Memory B cell (primary cell): ENCODE data around the gene TM7SF3.
"Not testable (repeated sequence)": the region's sequence is repeated elsewhere in the genome, so short reads cannot be mapped to it uniquely, and the experiment has no call there.

Experiments
- ATAC-seq: fragments of 150-1000 bp; cut with Tn5 transposase; 2 replicates; pipeline ENCODE4 v1.10.0; 2021; ENCODE audit warnings: low read depth, mild to moderate bottlenecking, moderate library complexity
- DNase-seq, 2 donors: peaks; one replicate each; pipeline ENCODE4 v3.0.0; 2022; ENCODE audit warnings: low spot score in 2 of 2
- H3K27ac Mint-ChIP-seq: one replicate; pipeline ENCODE4 v1.8.0; 2022; ENCODE audit warnings: mild to moderate bottlenecking, moderate library complexity, mixed read lengths
- H3K27me3 Mint-ChIP-seq: one replicate; pipeline ENCODE4 v1.8.0; 2022; ENCODE audit warnings: mixed read lengths
- H3K36me3 Mint-ChIP-seq: one replicate; pipeline ENCODE4 v1.8.0; 2022; ENCODE audit warnings: mild to moderate bottlenecking, mixed read lengths
- H3K4me1 Mint-ChIP-seq: one replicate; pipeline ENCODE4 v1.8.0; 2022; ENCODE audit warnings: mixed read lengths
- H3K4me3 Mint-ChIP-seq: one replicate; pipeline ENCODE4 v1.8.0; 2022; ENCODE audit warnings: mild to moderate bottlenecking, moderate library complexity, mixed read lengths
- H3K9me3 Mint-ChIP-seq: one replicate; pipeline ENCODE4 v1.8.0; 2022; ENCODE audit warnings: mixed read lengths

The TM7SF3 gene

DNA sequence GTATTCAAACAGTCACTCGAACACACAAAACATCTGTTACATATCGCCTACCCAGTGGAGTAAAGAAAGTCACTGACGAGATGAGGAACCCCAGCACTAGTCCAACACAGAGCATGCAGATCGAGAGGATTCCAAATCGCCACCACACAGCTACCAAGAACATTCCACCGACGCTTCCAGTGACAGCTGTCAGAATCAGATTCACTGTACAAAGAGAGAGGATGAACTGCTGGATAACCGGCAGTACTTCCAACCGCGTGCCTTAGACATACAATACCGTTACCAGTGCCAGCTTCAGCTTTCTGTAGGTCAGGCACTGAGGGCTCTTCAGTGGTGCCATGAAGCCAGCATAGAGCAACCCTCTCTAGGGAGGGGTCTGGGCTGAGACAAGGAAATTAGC lies 34.5 kb downstream of the TM7SF3 start:
- H3K36me3 Mint-ChIP-seq: peaks cover 35% of the 10 kb centered on the region

DNA sequence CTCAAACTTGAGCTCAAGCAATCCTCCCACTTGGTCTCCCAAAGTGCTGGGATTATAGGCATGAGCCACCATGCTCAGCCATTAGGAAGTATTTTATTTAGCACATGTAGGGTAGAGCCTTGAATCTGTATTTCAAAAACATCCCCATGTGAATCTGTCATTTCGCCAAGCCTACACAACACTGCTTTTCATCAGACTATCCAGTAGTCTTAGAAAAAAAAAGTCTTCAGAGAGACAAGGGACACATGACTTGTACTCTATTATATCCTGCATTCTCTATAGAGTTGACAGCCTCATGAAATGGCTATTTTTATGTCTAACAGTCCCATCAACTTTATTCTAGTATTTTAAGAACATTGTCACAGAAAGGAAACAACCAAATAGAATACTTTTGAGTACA lies 35.4 kb downstream of the TM7SF3 start:
- Mint-ChIP-seq H3K36me3 (peaks cover 33% of the 10 kb centered on the region), H3K4me3 (no peak overlapping the region), H3K4me1 (peaks cover 8% of the 10 kb centered on the region), H3K9me3 (no peaks in the 10 kb centered on the region), H3K27me3 (no peaks in the 10 kb centered on the region), H3K27ac (peak overlapping the region; percentile 69)
- ATAC-seq: no peak
- DNase-seq: no peak

More for the DNA sequence above, 34.5 kb downstream of the TM7SF3 start:
- no peak for DNase-seq
- no peak for ATAC-seq
- H3K27me3 Mint-ChIP-seq: no peaks in the 10 kb centered on the region
- H3K4me1 Mint-ChIP-seq: peaks cover 8% of the 10 kb centered on the region
- H3K9me3 Mint-ChIP-seq: no peaks in the 10 kb centered on the region
- H3K4me3 Mint-ChIP-seq: no peak overlapping the region
- peak overlapping the region; percentile 48 for H3K27ac Mint-ChIP-seq

DNA sequence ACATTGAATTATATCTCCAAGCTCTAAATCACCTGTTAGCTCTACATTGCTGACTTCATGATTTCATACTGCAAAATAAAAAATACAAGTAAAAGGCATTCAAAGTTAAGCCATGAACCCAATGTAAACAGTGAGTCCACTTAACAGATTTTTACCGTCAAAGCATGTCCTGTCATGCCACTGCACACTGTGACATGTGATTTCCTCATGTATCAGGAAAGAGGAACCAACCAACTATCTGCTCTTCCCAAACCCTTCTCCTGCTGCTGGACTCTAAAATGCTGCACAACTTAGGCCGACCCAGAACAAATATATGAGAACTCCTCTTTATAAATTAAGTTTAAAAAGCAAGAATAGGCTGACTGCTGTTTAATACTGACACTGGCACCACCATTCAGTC lies 37.5 kb downstream of the TM7SF3 start:
- no peaks in the 10 kb centered on the region for H3K27me3 Mint-ChIP-seq

DNA sequence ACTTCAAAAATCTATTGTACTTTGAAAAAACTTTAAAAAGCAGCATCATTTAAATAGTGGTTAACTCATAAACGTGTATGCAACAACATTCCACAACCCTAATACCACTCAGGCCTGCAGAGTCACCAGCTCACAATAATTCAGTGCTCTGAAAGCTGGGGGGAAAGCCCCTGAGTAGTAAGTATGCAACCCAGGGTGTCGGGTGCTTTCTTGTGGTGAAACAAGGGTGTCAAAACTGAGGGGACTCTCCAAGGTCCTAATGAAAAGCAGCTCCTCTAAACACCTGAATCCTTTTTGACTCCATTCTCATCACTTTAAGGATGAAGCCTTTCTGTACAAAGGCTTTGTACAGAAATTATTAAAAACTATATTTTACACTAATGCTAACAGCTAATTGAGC lies 42.2 kb downstream of the TM7SF3 start:
- no peaks in the 10 kb centered on the region for H3K27me3 Mint-ChIP-seq
- DNase-seq (peak; percentile 14 to 31), ATAC-seq (peak; percentile 100)
- H3K4me1 Mint-ChIP-seq: peaks cover 5% of the 10 kb centered on the region
- H3K27ac Mint-ChIP-seq: peak overlapping the region; percentile 20
- peaks cover 14% of the 10 kb centered on the region for H3K36me3 Mint-ChIP-seq
- H3K4me3 Mint-ChIP-seq: no peak overlapping the region
- no peaks in the 10 kb centered on the region for H3K9me3 Mint-ChIP-seq

More for the DNA sequence above, 37.5 kb downstream of the TM7SF3 start:
- peak overlapping the region; percentile 41 for H3K27ac Mint-ChIP-seq
- peaks cover 8% of the 10 kb centered on the region for H3K4me1 Mint-ChIP-seq
- ATAC-seq: no peak
- no peak overlapping the region for H3K4me3 Mint-ChIP-seq
- no peak for DNase-seq
- peaks cover 23% of the 10 kb centered on the region for H3K36me3 Mint-ChIP-seq
- H3K9me3 Mint-ChIP-seq: no peaks in the 10 kb centered on the region

DNA sequence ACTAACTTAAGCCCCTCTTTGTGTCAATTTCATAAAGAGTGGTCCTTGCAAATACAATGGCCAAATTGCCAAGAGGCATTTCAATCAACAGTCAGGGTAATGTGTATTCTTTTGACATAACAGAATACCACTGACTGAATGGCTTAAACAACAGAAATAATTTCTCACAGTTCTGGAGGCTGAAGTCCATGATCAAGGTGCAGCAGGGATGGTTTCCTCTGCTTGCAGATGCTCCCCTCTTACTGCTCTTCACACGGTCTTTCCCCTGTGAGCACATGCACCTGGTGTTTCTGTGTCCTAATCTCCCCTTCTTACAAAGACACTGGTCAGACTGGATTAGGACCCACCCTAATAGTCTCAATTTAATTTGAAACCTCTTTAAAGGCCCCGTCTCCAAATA lies 44.0 kb downstream of the TM7SF3 start:
- Mint-ChIP-seq H3K27ac (peak overlapping the region; percentile 20), H3K36me3 (peaks cover 18% of the 10 kb centered on the region), H3K4me3 (no peak overlapping the region), H3K27me3 (no peaks in the 10 kb centered on the region), H3K4me1 (no peaks in the 10 kb centered on the region), H3K9me3 (no peaks in the 10 kb centered on the region)
- no peak for DNase-seq
- no peak for ATAC-seq

DNA sequence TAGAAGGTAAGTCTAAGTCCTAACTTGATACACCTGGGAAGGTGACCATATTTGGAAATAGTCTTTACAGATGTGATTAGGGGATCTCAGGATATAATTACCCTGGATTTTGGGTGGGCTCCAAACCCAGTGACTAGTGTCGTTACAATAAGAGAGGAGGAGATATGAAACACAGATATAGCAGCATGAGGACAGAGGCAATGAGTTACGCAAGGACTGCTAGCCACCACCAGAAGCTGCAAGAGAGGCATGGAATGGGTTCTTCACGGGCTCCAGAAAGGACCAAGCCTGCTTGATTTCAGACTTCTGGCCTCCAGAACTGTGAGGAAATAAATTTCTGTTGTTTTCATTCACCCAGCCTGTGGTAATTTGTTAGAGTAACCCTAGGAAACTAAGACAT lies 47.3 kb downstream of the TM7SF3 start:
- Mint-ChIP-seq H3K9me3 (no peaks in the 10 kb centered on the region), H3K27me3 (no peaks in the 10 kb centered on the region), H3K4me1 (no peaks in the 10 kb centered on the region), H3K36me3 (peaks cover 17% of the 10 kb centered on the region), H3K27ac (peak overlapping the region; percentile 28), H3K4me3 (no peak overlapping the region)
- DNase-seq (no peak), ATAC-seq (no peak)

DNA sequence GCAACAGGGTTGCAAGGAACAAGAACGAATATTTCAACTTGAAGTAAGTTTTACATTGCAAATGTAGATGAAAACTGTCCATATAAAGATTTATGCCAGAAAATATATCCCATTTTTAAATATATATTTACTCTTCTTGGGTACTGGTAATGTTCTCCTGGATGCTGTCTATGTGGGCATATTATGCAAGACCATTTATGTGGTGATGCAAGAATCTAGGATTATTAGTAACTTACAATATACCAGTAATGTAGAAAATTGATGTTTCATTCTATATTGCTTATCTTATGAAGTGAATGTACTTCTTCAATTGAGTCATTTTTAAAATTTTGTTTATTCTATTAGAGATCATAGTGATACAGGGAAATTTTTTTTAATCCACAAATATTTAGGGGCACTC lies 50.8 kb downstream of the TM7SF3 start:
- Mint-ChIP-seq H3K27ac (no peak overlapping the region), H3K36me3 (peaks cover 21% of the 10 kb centered on the region), H3K9me3 (no peaks in the 10 kb centered on the region), H3K4me1 (no peaks in the 10 kb centered on the region), H3K27me3 (no peaks in the 10 kb centered on the region), H3K4me3 (no peak overlapping the region)
- no peak for DNase-seq
- no peak for ATAC-seq

DNA sequence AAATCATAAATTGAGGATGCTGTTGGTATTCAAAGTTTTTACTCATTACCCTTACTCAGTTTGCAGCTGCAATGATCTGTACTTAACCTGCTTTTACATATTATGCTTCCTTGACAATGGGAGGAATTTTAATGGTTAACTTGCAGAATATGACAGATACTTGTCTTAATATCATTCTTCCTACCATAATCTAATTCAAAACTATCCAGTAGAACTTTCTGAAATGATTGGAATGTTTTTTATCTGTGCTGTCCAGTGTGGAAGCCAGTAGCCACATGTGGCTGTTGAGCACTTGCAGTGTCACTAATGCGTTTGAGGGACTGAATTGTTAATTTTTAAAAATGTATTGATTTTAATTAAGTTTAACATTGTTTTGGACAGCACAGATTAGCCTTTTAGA lies 52.4 kb downstream of the TM7SF3 start:
- H3K9me3 Mint-ChIP-seq: no peaks in the 10 kb centered on the region
- no peak for ATAC-seq
- DNase-seq: no peak
- H3K27me3 Mint-ChIP-seq: no peaks in the 10 kb centered on the region
- peaks cover 3% of the 10 kb centered on the region for H3K4me1 Mint-ChIP-seq
- peaks cover 20% of the 10 kb centered on the region for H3K36me3 Mint-ChIP-seq
- H3K27ac Mint-ChIP-seq: no peak overlapping the region
- H3K4me3 Mint-ChIP-seq: no peak overlapping the region

DNA sequence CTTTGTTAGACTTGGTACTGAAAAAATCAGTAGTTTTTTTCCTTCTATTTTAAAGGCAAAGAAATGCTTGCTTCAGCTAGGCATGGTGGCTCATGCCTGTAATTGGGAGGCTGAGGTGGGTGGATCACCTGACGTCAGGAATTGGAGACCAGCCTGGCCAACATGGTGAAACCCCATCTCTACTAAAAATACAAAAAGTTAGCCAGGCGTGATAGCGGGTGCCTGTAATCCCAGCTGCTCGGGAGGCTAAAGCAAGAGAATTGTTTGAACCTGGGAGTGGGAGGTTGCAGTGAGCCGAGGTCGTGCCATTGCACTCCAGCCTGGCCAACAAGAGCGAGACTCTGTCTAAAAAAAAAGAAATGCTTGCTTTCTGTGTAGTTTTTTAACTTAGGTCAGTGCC lies 52.8 kb downstream of the TM7SF3 start:
- H3K4me3 Mint-ChIP-seq, H3K27me3 Mint-ChIP-seq, H3K27ac Mint-ChIP-seq, H3K4me1 Mint-ChIP-seq, ATAC-seq, H3K9me3 Mint-ChIP-seq, DNase-seq: not testable (repeated sequence)
- peaks cover 21% of the 10 kb centered on the region for H3K36me3 Mint-ChIP-seq

DNA sequence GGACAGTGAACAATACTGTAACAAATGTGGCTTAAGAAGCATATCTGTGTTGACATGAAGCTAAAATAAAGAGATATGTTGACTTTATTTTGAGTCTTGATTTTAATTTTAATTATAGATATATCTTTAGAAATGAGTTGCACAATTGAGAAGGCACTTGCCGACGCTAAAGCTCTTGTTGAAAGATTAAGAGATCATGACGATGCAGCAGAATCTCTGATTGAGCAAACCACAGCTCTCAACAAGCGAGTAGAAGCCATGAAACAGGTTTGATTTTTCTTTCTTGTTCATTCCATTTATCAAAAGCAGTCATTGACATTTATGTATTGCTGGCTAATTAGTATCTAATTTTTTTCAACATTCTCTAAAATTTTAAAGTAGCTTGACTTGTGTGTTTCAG lies 60.2 kb downstream of the TM7SF3 start:
- no peak for ATAC-seq
- H3K4me1 Mint-ChIP-seq: peaks cover 11% of the 10 kb centered on the region
- H3K9me3 Mint-ChIP-seq: no peaks in the 10 kb centered on the region
- DNase-seq: no peak
- H3K36me3 Mint-ChIP-seq: peaks cover 19% of the 10 kb centered on the region
- no peak overlapping the region for H3K4me3 Mint-ChIP-seq
- H3K27me3 Mint-ChIP-seq: no peaks in the 10 kb centered on the region
- H3K27ac Mint-ChIP-seq: no peak overlapping the region

DNA sequence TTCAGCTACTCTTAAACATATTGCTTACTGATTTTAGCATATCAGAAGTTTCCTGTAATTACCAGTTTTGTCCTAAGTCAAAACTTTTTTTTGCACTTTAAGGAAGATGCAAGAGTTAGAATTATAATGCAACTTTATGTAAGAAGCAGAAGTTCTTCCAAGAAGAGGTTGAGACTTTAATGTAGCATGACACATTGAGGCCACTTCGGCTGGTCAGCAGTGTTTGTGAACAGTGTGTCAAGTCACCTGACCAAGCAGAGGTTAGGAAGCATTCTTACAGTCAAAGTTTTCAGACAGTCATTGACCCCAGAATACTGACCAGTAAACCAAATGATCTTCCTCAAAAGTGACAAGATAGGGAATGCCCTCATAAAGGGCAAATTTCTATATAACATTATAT lies 60.7 kb downstream of the TM7SF3 start:
- DNase-seq (no peak), ATAC-seq (no peak)
- H3K27ac Mint-ChIP-seq: no peak overlapping the region
- no peaks in the 10 kb centered on the region for H3K27me3 Mint-ChIP-seq
- peaks cover 11% of the 10 kb centered on the region for H3K4me1 Mint-ChIP-seq
- peaks cover under 1% of the 10 kb centered on the region for H3K9me3 Mint-ChIP-seq
- H3K36me3 Mint-ChIP-seq: peaks cover 19% of the 10 kb centered on the region
- no peak overlapping the region for H3K4me3 Mint-ChIP-seq

DNA sequence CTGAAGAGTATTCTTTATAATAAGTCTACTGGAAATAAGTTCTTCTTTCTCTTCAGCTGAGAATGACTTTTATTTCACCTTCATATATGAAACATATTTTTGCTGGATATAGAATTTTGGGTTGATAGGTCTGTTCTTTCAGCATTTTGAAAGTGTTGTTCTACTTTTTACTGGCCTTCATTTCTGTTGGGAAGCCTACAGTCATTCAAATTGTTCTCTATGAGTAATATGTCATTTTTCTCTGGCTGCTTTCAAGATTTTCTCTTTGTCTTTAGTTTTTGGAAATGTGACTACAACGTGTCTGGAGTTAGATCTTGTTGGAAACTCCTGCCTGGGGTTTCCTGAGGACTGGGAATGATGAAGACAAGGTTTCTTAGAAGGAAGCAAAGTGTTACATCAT lies 65.9 kb downstream of the TM7SF3 start:
- no peak overlapping the region for H3K4me3 Mint-ChIP-seq
- H3K36me3 Mint-ChIP-seq: peaks cover 35% of the 10 kb centered on the region
- H3K27me3 Mint-ChIP-seq: no peaks in the 10 kb centered on the region
- no peak overlapping the region for H3K27ac Mint-ChIP-seq
- peaks cover 8% of the 10 kb centered on the region for H3K9me3 Mint-ChIP-seq
- DNase-seq (no peak), ATAC-seq (no peak)
- H3K4me1 Mint-ChIP-seq: peaks cover 20% of the 10 kb centered on the region

DNA sequence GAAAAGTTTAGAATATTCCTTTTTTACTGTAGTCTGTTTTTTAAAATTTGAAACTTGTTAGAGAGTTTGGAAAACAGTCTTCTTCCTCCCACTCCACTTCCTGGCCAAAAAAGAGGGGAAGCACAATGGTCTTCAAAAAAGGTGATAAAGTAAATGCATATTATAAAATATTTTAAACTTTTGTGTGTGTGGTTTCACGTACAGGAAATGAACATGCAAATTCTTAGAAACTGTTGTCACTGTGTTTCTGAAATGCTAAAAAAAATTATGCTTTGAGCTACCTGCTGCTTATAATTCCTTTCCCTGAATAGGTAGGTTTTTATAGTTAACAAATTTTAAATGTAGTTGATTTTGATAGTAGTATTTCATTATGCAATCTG lies 73.0 kb downstream of the TM7SF3 start:
- Mint-ChIP-seq H3K4me3 (peak overlapping the region; percentile 66), H3K9me3 (no peaks in the 10 kb centered on the region), H3K36me3 (peaks cover 14% of the 10 kb centered on the region), H3K27ac (peak overlapping the region; percentile 68), H3K27me3 (no peaks in the 10 kb centered on the region), H3K4me1 (peaks cover 33% of the 10 kb centered on the region)
- ATAC-seq (no peak), DNase-seq (no peak)

DNA sequence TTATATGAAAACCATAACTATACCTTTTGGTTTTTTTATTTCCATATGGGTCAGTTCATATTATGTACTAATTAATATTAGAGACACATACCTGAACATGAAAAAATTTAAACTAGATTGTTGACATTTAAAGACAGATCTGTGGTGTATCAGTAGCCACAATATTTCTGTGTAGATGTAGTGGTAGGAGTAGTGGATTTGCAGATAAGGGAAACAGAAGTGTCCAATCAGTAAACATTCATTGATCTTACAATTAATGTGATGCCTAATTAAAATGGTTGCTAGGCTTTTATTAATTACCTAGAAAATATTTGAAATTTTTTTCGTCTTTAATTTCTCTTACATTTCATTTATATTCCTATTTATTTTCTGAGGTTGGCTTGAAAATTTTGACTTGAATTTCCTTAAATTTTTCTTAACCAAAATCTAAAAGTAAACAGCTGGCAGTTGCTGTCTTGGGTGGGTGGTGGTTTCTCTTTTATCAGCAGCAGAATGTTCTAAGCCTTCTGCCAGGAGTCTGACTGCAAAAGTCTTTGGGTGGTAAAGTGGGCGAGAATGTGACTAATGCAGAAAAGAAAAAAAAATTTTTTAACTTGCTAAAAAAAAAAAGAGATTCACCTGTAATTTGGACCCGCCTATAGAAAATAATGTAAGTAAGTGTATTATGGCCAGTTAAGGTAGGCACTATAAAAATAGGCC lies 73.5 kb downstream of the TM7SF3 start:
- ATAC-seq (no peak), DNase-seq (no peak)
- H3K4me1 Mint-ChIP-seq: peaks cover 33% of the 10 kb centered on the region
- H3K9me3 Mint-ChIP-seq: no peaks in the 10 kb centered on the region
- peaks cover 10% of the 10 kb centered on the region for H3K36me3 Mint-ChIP-seq
- peak overlapping the region; percentile 66 for H3K4me3 Mint-ChIP-seq
- no peaks in the 10 kb centered on the region for H3K27me3 Mint-ChIP-seq
- peak overlapping the region; percentile 68 for H3K27ac Mint-ChIP-seq

DNA sequence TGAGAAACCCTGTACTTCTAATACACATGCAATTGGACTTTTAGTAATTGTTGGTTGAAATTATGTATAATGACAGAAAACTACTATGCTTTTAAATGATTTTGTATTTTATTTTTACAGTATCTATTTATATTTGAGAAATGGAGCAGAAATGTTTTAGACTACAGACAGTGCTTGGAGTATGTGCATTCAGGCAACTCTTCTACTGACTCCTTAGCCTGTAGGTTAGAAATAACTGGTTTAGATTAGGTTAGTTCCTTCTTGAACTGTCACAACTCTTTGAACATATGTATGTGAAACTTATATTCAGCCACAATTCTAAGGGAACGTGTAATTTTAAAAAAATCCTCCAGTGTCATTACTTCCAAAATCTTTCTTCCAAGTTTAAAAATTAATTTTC lies 74.2 kb downstream of the TM7SF3 start:
- peak overlapping the region; percentile 98 for H3K4me3 Mint-ChIP-seq
- DNase-seq: no peak
- no peaks in the 10 kb centered on the region for H3K9me3 Mint-ChIP-seq
- peaks cover 8% of the 10 kb centered on the region for H3K36me3 Mint-ChIP-seq
- peaks cover 37% of the 10 kb centered on the region for H3K4me1 Mint-ChIP-seq
- no peak for ATAC-seq
- peak overlapping the region; percentile 96 for H3K27ac Mint-ChIP-seq
- no peaks in the 10 kb centered on the region for H3K27me3 Mint-ChIP-seq
